ENCODE measurements around the gene TAF5.

DNA sequence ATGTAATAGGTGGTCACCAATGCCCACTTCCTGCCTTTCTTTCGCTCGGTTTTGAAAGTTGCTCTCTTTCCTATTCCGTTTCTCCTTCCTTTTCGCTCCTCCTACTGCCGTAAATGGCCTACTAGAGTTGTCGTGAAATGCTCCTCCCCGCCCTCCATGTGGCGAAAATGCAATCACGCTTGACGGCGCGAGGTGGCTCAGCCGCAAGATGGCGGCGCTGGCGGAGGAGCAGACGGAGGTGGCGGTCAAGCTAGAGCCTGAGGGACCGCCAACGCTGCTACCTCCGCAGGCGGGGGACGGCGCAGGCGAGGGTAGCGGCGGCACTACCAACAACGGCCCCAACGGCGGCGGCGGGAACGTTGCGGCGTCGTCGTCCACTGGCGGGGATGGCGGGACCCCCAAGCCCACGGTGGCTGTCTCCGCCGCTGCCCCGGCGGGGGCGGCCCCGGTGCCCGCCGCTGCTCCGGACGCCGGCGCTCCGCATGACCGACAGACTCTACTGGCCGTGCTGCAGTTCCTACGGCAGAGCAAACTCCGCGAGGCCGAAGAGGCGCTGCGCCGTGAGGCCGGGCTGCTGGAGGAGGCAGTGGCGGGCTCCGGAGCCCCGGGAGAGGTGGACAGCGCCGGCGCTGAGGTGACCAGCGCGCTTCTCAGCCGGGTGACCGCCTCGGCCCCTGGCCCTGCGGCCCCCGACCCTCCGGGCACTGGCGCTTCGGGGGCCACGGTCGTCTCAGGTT, at the start of gene TAF5:
- TF ChIP-seq CEBPB (IDR thresholded peaks at IDR 0.05) (peak; percentile 64), EP300 (IDR thresholded peaks at IDR 0.05; ENCODE audit: borderline replicate concordance) (peak; percentile 44; the same call in 1 of the 2 replicates), RAD21 (IDR thresholded peaks at IDR 0.05; ENCODE audit: low read depth) (no peak), TCF12 (IDR thresholded peaks at IDR 0.05; ENCODE audit: low read depth) (peak; percentile 68), YY1 (IDR thresholded peaks at IDR 0.05; ENCODE audit: low read depth) (peak; percentile 100), EGR1 (IDR thresholded peaks at IDR 0.05) (peak; percentile 59)
- TF ChIP-seq, protein P1, sequence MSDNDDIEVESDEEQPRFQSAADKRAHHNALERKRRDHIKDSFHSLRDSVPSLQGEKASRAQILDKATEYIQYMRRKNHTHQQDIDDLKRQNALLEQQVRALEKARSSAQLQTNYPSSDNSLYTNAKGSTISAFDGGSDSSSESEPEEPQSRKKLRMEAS (IDR thresholded peaks at IDR 0.05) = peak; percentile 96
